ENCODE data around the gene PNPLA3.

Gene PNPLA3

GRCh38 chr22:43892183-43892894 lies 31.3 kb upstream of the PNPLA3 start:
- Mint-ChIP-seq H3K36me3 (ENCODE audit: low read depth) (no peaks in the 10 kb centered on the region), H3K9me3 (no peaks in the 10 kb centered on the region), H3K4me1 (no peaks in the 10 kb centered on the region), H3K4me3 (no peak overlapping the region), H3K27ac (no peak overlapping the region), H3K27me3 (ENCODE audit: low read depth) (peaks cover 85% of the 10 kb centered on the region)
- TF ChIP-seq CTCF (IDR thresholded peaks at IDR 0.05; ENCODE audit: unreplicated experiment in 3 of 3): no peak

GRCh38 chr22:43893266-43893665 lies 30.3 kb upstream of the PNPLA3 start:
- Mint-ChIP-seq H3K27me3 (ENCODE audit: low read depth) (peaks cover 82% of the 10 kb centered on the region), H3K9me3 (no peaks in the 10 kb centered on the region), H3K4me1 (no peaks in the 10 kb centered on the region), H3K4me3 (no peak overlapping the region), H3K27ac (no peak overlapping the region), H3K36me3 (ENCODE audit: low read depth) (no peaks in the 10 kb centered on the region)
- no peak for TF ChIP-seq CTCF (IDR thresholded peaks at IDR 0.05; ENCODE audit: unreplicated experiment in 3 of 3)

GRCh38 chr22:43894122-43894521 lies 29.5 kb upstream of the PNPLA3 start:
- Mint-ChIP-seq H3K4me3 (no peak overlapping the region), H3K9me3 (no peaks in the 10 kb centered on the region), H3K27me3 (ENCODE audit: low read depth) (peaks cover 80% of the 10 kb centered on the region), H3K4me1 (no peaks in the 10 kb centered on the region), H3K27ac (no peak overlapping the region), H3K36me3 (ENCODE audit: low read depth) (no peaks in the 10 kb centered on the region)
- no peak for TF ChIP-seq CTCF (IDR thresholded peaks at IDR 0.05; ENCODE audit: unreplicated experiment in 3 of 3)

DNA sequence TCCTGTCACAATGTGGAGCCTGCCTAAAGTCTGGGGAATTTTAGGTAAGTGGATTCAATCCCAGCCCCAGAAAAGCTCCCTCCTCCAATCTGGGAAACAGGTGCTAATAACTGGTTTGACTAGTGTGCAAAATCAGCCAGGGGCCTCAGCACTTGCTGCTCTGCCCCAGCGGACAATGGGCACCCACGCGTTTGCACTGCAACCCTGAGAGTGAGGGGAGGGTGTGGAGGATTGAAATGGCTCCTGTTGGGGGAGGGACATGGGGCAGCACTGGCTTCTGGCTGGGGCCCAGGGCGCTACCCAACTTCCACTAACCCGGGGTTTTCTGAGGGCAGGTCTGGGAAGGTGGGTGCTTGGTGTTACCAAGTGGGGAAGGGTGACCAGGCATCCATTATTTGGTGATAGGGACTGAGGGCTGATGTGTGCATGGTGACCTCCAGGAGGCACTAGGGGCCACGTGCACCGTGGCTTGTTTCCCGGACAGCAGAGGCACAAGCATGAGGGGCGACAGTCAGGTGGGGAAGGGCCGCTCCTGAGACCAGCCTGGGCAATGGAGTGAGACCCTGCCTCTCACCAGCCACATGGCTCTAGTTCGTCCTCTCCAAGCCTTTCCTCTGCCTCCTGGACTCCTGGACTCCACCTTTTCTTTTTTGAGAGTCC lies 27.5 kb upstream of the PNPLA3 start:
- no peak overlapping the region for H3K4me3 Mint-ChIP-seq
- no peak for TF ChIP-seq CTCF (IDR thresholded peaks at IDR 0.05; ENCODE audit: unreplicated experiment in 3 of 3)
- no peak overlapping the region for H3K27ac Mint-ChIP-seq
- no peaks in the 10 kb centered on the region for H3K36me3 Mint-ChIP-seq (ENCODE audit: low read depth)
- H3K27me3 Mint-ChIP-seq (ENCODE audit: low read depth): peaks cover 74% of the 10 kb centered on the region
- H3K9me3 Mint-ChIP-seq: no peaks in the 10 kb centered on the region
- no peaks in the 10 kb centered on the region for H3K4me1 Mint-ChIP-seq

DNA sequence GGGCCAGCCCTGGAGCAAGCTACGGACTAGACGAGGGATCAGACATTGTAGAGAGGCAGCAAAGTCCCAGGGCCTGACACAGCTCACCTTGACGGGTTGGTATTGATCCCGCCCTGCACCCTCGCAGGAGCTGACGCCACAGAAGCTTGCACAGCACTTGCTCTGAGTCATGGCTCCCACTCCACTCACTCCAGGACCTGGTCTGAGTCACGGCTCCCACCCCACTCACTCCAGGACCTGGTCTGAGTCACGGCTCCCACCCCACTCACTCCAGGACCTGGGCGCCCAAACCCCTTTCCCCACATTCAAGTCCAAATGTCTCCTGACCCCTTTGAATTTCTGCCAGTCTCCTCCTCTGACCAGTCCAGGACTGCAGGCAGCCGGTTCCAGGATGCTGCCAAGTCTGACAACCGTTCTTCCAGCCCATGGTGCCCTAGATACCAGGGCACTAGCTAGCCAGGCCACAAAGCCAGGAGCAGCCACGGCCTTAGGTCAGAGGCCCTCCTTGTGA lies 25.8 kb upstream of the PNPLA3 start:
- Mint-ChIP-seq H3K27me3 (ENCODE audit: low read depth) (peaks cover 66% of the 10 kb centered on the region), H3K9me3 (no peaks in the 10 kb centered on the region), H3K27ac (no peak overlapping the region), H3K4me1 (peaks cover 9% of the 10 kb centered on the region), H3K4me3 (no peak overlapping the region), H3K36me3 (ENCODE audit: low read depth) (no peaks in the 10 kb centered on the region)
- TF ChIP-seq CTCF (IDR thresholded peaks at IDR 0.05; ENCODE audit: unreplicated experiment in 3 of 3): no peak

Data from nephron (organoid).